Endothelial cell of umbilical vein (primary cell): ENCODE results near the gene TSPAN5. TPM values are rescaled to one million over a fixed set of nuclear protein-coding genes. Genes with fewer than 3 reads are reported as not detected.

Experiments
- BruUV-seq: library from RNA; stranded (reverse); fragments of 400-500 nt; replicated peaks from 2 replicates; lab custom pipeline; 2021; lab: Mats Ljungman, UMichigan
- CTCF ChIA-PET: fragments of 300-600, 350-600 bp; sonication (Branson Sonifier 250); formaldehyde crosslinking; loops from one replicate; lab custom pipeline; 2021; ENCODE audit warnings: antibody characterized with exemption, inconsistent platforms; lab: Charles Lee
- POLR2A ChIA-PET: fragments of 300-600, 350-600 bp; sonication (Branson Sonifier 250); formaldehyde crosslinking; loops from one replicate; lab custom pipeline; 2021; ENCODE audit warnings: antibody characterized with exemption, inconsistent platforms; lab: Charles Lee
- DNase-seq: peaks from one replicate; pipeline ENCODE4 v3.0.0-alpha.2; 2011; ENCODE audit warnings: low read depth, low spot score
- FAIRE-seq: peaks from 2 replicates; lab custom pipeline; 2011; peaks lifted over from hg19 to GRCh38; lab: Jason Lieb, UNC
- H2AFZ ChIP-seq: 2 replicates; pipeline ENCODE4 v1.6.0; 2012; ENCODE audit warnings: low read depth, low read length, control low read depth, inconsistent platforms
- H3K27ac ChIP-seq: 2 replicates; pipeline ENCODE4 v1.5.1; 2011; ENCODE audit warnings: low read depth, mild to moderate bottlenecking, control low read depth, low read length, moderate library complexity; ENCODE audit not compliant: insufficient read depth
- H3K27me3 ChIP-seq, 2 experiments: 2 replicates each; pipeline versions ENCODE4 v1.6.0 to v1.6.1; 2011; ENCODE audit warnings: low read length in 2 of 2, mixed read lengths in 1 of 2; ENCODE audit not compliant: control insufficient read depth in 2 of 2, insufficient read depth in 2 of 2
- H3K36me3 ChIP-seq, 2 experiments: 2 replicates in 1 of 2; 3 replicates in 1 of 2; pipeline ENCODE4 v1.5.1; 2011; ENCODE audit warnings: low read length in 2 of 2, mild to moderate bottlenecking in 1 of 2, moderate library complexity in 1 of 2; ENCODE audit not compliant: control insufficient read depth in 2 of 2, insufficient read depth in 2 of 2; ENCODE audit errors: extremely low read depth in 1 of 2
- H3K4me1 ChIP-seq: 3 replicates; pipeline ENCODE4 v1.5.1; 2011; ENCODE audit warnings: mild to moderate bottlenecking, low read length; ENCODE audit not compliant: control insufficient read depth, insufficient read depth; ENCODE audit errors: extremely low read depth
- H3K4me2 ChIP-seq: 2 replicates; pipeline ENCODE4 v1.6.1; 2011; ENCODE audit warnings: low read length, control low read depth, mixed read lengths; ENCODE audit not compliant: insufficient read depth
- H3K4me3 ChIP-seq, 3 experiments: fragments of 200-600 bp in 1 of 3; sonication (generic), shearing (Covaris generic) in 1 of 3; replicated peaks in 1 of 3; 2 replicates each; pipeline ENCODE4 v1.5.1; 2011 to 2016; ENCODE audit warnings: control low read depth in 3 of 3, low read length in 3 of 3, mild to moderate bottlenecking in 2 of 3, inconsistent platforms in 1 of 3, low read depth in 1 of 3, moderate library complexity in 1 of 3; ENCODE audit not compliant: insufficient read depth in 1 of 3
- H3K79me2 ChIP-seq: 2 replicates; pipeline ENCODE4 v1.6.0; 2012; ENCODE audit warnings: low read length, inconsistent platforms; ENCODE audit not compliant: control insufficient read depth, insufficient read depth
- H3K9ac ChIP-seq: replicated peaks from 2 replicates; pipeline ENCODE3; 2011; ENCODE audit warnings: low read length, control low read depth; ENCODE audit not compliant: insufficient read depth; ENCODE audit errors: extremely low read depth
- H3K9me1 ChIP-seq: replicated peaks from 3 replicates; pipeline ENCODE4 v1.6.0; 2011; ENCODE audit warnings: mild to moderate bottlenecking, low read length; ENCODE audit not compliant: control insufficient read depth, insufficient read depth; ENCODE audit errors: extremely low read depth
- H3K9me3 ChIP-seq: replicated peaks from 2 replicates; pipeline ENCODE4 v1.5.1; 2012; ENCODE audit warnings: low read length, inconsistent platforms; ENCODE audit not compliant: control insufficient read depth, insufficient read depth
- H4K20me1 ChIP-seq: replicated peaks from 2 replicates; pipeline ENCODE3; 2011; ENCODE audit warnings: mild to moderate bottlenecking, low read length; ENCODE audit not compliant: control insufficient read depth, insufficient read depth; ENCODE audit errors: extremely low read depth
- CTCF ChIP-seq, 2 donors: IDR thresholded peaks; 1 replicate in 1 of 2; 2 replicates in 1 of 2; pipeline ENCODE4 v1.5.1; 2011; ENCODE audit warnings: low read length in 2 of 2, mild to moderate bottlenecking in 2 of 2, moderate library complexity in 2 of 2, control low read depth in 1 of 2, inconsistent platforms in 1 of 2, low read depth in 1 of 2; ENCODE audit not compliant: insufficient read depth in 1 of 2; ENCODE audit errors: extremely low read depth in 1 of 2
- EZH2 ChIP-seq: IDR thresholded peaks from 2 replicates; pipeline ENCODE4 v1.6.1; 2012; ENCODE audit warnings: borderline replicate concordance, low read depth, mild to moderate bottlenecking, moderate library complexity, low read length, inconsistent platforms; ENCODE audit not compliant: severe bottlenecking
- FOS ChIP-seq: IDR thresholded peaks from 2 replicates; pipeline ENCODE4 v1.6.1; 2011; ENCODE audit warnings: mild to moderate bottlenecking, low read length, moderate library complexity, borderline replicate concordance; ENCODE audit not compliant: insufficient read depth
- GATA2 ChIP-seq: IDR thresholded peaks from 2 replicates; pipeline ENCODE4 v1.7.0; 2011; ENCODE audit warnings: low read depth, mild to moderate bottlenecking, moderate library complexity, mixed read lengths, low read length; ENCODE audit not compliant: insufficient read length, insufficient read depth
- JUN ChIP-seq: IDR thresholded peaks from 2 replicates; pipeline ENCODE4 v1.6.1; 2011; ENCODE audit warnings: borderline replicate concordance, low read depth; ENCODE audit not compliant: insufficient read length, insufficient read depth
- MAX ChIP-seq: IDR thresholded peaks from 2 replicates; pipeline ENCODE4 v1.6.1; 2011; ENCODE audit not compliant: insufficient read depth, insufficient read length
- MYC ChIP-seq: IDR thresholded peaks from one replicate; pipeline ENCODE4 v1.6.1; 2011; ENCODE audit warnings: mild to moderate bottlenecking, low read depth, low read length
- POLR2A ChIP-seq: IDR thresholded peaks from 2 replicates; pipeline ENCODE4 v1.6.1; 2012; ENCODE audit warnings: low read depth, mild to moderate bottlenecking, control low read depth, low read length
- POLR2AphosphoS5 ChIP-seq: IDR thresholded peaks from 2 replicates; pipeline ENCODE4 v1.6.1; 2012; ENCODE audit warnings: low read depth, mild to moderate bottlenecking, control low read depth, low read length, moderate library complexity; ENCODE audit not compliant: insufficient read depth
- dilution Hi-C: fragments of 300-500 bp; cut with MboI; formaldehyde crosslinking; loops from one replicate; pipeline ENCODE4 v1.15.0; 2019; ENCODE audit warnings: low sequenced_read_pairs; ENCODE audit not compliant: extremely low pct_ligation_motif_present
- intact Hi-C: fragments of 100-400 bp; cut with micrococcal nuclease; formaldehyde crosslinking; loops from one replicate; pipeline ENCODE4 v1.10.0; 2022
- polyA plus RNA-seq, 4 experiments: library from polyadenylated mRNA; depleted of rRNA in 3 of 4; stranded (reverse) in 3 of 4; unstranded in 1 of 4; fragments of >200 nt; gene quantifications; 2 replicates each; pipeline versions ENCODE4 v1.2.1 to v1.2.3, GENCODE V29; 2011 to 2012; ENCODE audit warnings: missing spikeins in 1 of 4
- total RNA-seq: library from RNA; stranded (reverse); gene quantifications from 2 replicates; pipeline ENCODE4 v1.2.3, GENCODE V29; 2021

Gene TSPAN5
- total and polyA plus RNA-seq, 2 donors (not counting 3 experiments of a cell fraction or from before 2014, with no cell fraction given), result 45.1 to 50.2 TPM

GRCh38 chr4:98662055-98662453 lies 3.6 kb upstream of the TSPAN5 start:
- TF ChIP-seq FOS (no peak), EZH2 (no peak), POLR2A (no peak), CTCF (IDR thresholded peaks at IDR 0.05; ENCODE audit: extremely low read depth in 1 of 2, insufficient read depth in 1 of 2, low read depth in 1 of 2, low read length in 2 of 2) (no peak), MAX (no peak), MYC (no peak), GATA2 (no peak), POLR2AphosphoS5 (no peak), JUN (no peak)

More at GRCh38 chr4:98662055-98662453, 3.6 kb upstream of the TSPAN5 start:
- H3K4me1 ChIP-seq, result peaks cover 26% of the 10 kb centered on the region
- no peak overlapping the region for H3K27ac ChIP-seq
- BruUV-seq, result no TSS peak
- DNase-seq, result no peak
- dilution Hi-C loops (no loop called here), intact Hi-C loops (no loop called here)
- H3K4me2 ChIP-seq, result no peak overlapping the region
- H4K20me1 ChIP-seq, result no peaks in the 10 kb centered on the region
- no peaks in the 10 kb centered on the region for H3K9me3 ChIP-seq
- H3K9me1 ChIP-seq, result no peaks in the 10 kb centered on the region
- H3K9ac ChIP-seq, result no peak overlapping the region
- ChIA-PET CTCF (interaction anchor here (5.9 kb wide), 1 partner anchor 194 kb away, joined by 59 read pairs; no protein-coding TSS in a partner anchor), POLR2A (no interaction called here)
- H3K27me3 ChIP-seq, result no peaks in the 10 kb centered on the region
- FAIRE-seq, result no peak
- H3K4me3 ChIP-seq, result no peak overlapping the region
- peaks cover 11% of the 10 kb centered on the region for H3K79me2 ChIP-seq
- H3K36me3 ChIP-seq, result no peaks in the 10 kb centered on the region
- H2AFZ ChIP-seq, result no peak overlapping the region
